RKO (cell line): ENCODE results near the gene CYYR1.
A peak's percentile ranks its signal among the peaks of the same experiment; 100 is the strongest.
"Not testable (repeated sequence)": the region's sequence is repeated elsewhere in the genome, so short reads cannot be mapped to it uniquely, and the experiment has no call there.

Experiments
- DNase-seq: peaks from one replicate; pipeline ENCODE4 v3.0.0-alpha.2; 2016; ENCODE audit warnings: low spot score

Gene CYYR1

GRCh38 chr21:26489781-26490180 lies 83.3 kb downstream of the CYYR1 start:
- no peak for DNase-seq

- DNase-seq, result no peak
Observed at GRCh38 chr21:26487981-26488480, 85.1 kb downstream of the CYYR1 start.

GRCh38 chr21:26473471-26473870 lies 99.6 kb downstream of the CYYR1 start:
- DNase-seq, result no peak

GRCh38 chr21:26471099-26471471 lies 102.0 kb downstream of the CYYR1 start:
- no peak for DNase-seq

- no peak for DNase-seq
Observed at GRCh38 chr21:26470351-26471098, 102.6 kb downstream of the CYYR1 start.

GRCh38 chr21:26469789-26470188 lies 103.3 kb downstream of the CYYR1 start:
- DNase-seq, result peak; percentile 49

- no peak for DNase-seq
Observed at GRCh38 chr21:26465916-26466315, 107.2 kb downstream of the CYYR1 start.

- no peak for DNase-seq
Observed at GRCh38 chr21:26461500-26461899, 111.6 kb downstream of the CYYR1 start.

- no peak for DNase-seq
Observed at GRCh38 chr21:26460621-26461020, 112.5 kb downstream of the CYYR1 start.

GRCh38 chr21:26458854-26459253 lies 114.2 kb downstream of the CYYR1 start:
- DNase-seq, result not testable (repeated sequence)

- DNase-seq, result no peak
Observed at GRCh38 chr21:26457817-26458216, 115.3 kb downstream of the CYYR1 start.

GRCh38 chr21:26453267-26453666 lies 119.8 kb downstream of the CYYR1 start:
- no peak for DNase-seq

GRCh38 chr21:26451081-26451740 lies 121.9 kb downstream of the CYYR1 start:
- DNase-seq, result no peak

- DNase-seq, result no peak
Observed at GRCh38 chr21:26449161-26449560, 123.9 kb downstream of the CYYR1 start.

- DNase-seq, result no peak
Observed at GRCh38 chr21:26448751-26449150, 124.3 kb downstream of the CYYR1 start.

GRCh38 chr21:26447932-26448475 lies 125.1 kb downstream of the CYYR1 start:
- no peak for DNase-seq

- no peak for DNase-seq
Observed at GRCh38 chr21:26445440-26445839, 127.6 kb downstream of the CYYR1 start.

- no peak for DNase-seq
Observed at GRCh38 chr21:26444646-26445045, 128.4 kb downstream of the CYYR1 start.

- DNase-seq, result no peak
Observed at GRCh38 chr21:26443867-26444266, 129.2 kb downstream of the CYYR1 start.

- DNase-seq, result no peak
Observed at GRCh38 chr21:26443291-26443690, 129.8 kb downstream of the CYYR1 start.

GRCh38 chr21:26441149-26441548 lies 131.9 kb downstream of the CYYR1 start:
- no peak for DNase-seq

GRCh38 chr21:26438976-26439375 lies 134.1 kb downstream of the CYYR1 start:
- no peak for DNase-seq

GRCh38 chr21:26437326-26438009 lies 135.6 kb downstream of the CYYR1 start:
- no peak for DNase-seq
